Measurements from ENCODE around the gene TYSND1. TPM values are rescaled to one million over a fixed set of nuclear protein-coding genes. Genes with fewer than 3 reads are reported as not detected.

TYSND1 gene
- polyA plus RNA-seq, 3 donors, result 8.6 to 11.2 (median 11.2) TPM

DNA sequence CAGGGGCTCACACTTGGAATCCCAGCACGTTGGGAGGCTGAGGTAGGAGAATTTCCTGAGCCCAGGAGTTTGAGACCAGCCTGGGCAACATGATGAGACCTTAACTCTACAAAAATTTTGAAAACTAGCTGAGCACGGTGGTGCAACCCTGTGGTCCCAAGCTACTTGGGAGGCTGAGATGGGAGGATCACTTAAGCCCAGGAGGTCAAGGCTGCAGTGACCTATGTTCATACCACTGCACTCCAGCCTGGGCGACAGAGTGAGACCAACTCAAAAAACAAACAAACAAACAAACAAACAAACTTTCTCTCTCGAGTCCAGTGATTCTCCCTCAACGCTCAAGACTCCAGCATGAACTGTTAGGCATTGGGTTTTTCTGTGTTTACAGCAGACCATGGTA lies 2.0 kb upstream of the TYSND1 start:
- Mint-ChIP-seq H3K27me3 (ENCODE audit: low read depth in 3 of 3) (peaks cover 0 to 1% (median 0%) of the 10 kb centered on the region in 3 donors), H3K36me3 (peaks cover 39 to 60% of the 10 kb centered on the region in 2 donors), H3K4me3 (no peak overlapping the region), H3K27ac (no peak overlapping the region), H3K4me1 (peaks cover 17% of the 10 kb centered on the region), H3K9me3 (no peaks in the 10 kb centered on the region)
- no peak for TF ChIP-seq CTCF (IDR thresholded peaks at IDR 0.05)
- 100% methylated on average over 2 of the region's 5 CpGs for WGBS (ENCODE audit: insufficient coverage)
- Histone ChIP-seq H2AFZ (ENCODE audit: insufficient read depth, low read depth, low read length, poor library complexity, severe bottlenecking) (no peak overlapping the region), H3K9me3 (replicated peaks in 1 of 2; ENCODE audit: control insufficient read depth in 1 of 2, insufficient read depth in 1 of 2, low read length in 2 of 2) (no peaks in the 10 kb centered on the region), H3K79me2 (ENCODE audit: insufficient read depth, low read length) (peaks cover 35% of the 10 kb centered on the region), H3K27ac (ENCODE audit: low read depth in 1 of 2, low read length in 2 of 2) (no peak overlapping the region), H3K27me3 (ENCODE audit: control insufficient read depth in 2 of 2, insufficient read depth in 2 of 2, low read length in 2 of 2) (no peaks in the 10 kb centered on the region), H4K20me1 (ENCODE audit: insufficient read depth, low read length) (peaks cover 46% of the 10 kb centered on the region), H3K36me3 (replicated peaks in 1 of 2; ENCODE audit: control insufficient read depth in 1 of 2, insufficient read depth in 2 of 2, low read length in 2 of 2) (peaks cover 43 to 55% of the 10 kb centered on the region in 2 donors), H3K4me3 (replicated peaks in 1 of 3; ENCODE audit: low read depth in 2 of 3, low read length in 3 of 3) (no peak overlapping the region), H3K9ac (ENCODE audit: insufficient read depth, low read length, poor library complexity, severe bottlenecking) (no peak overlapping the region), H3K4me2 (replicated peaks; ENCODE audit: extremely low read depth, low read length, poor library complexity, severe bottlenecking) (no peak overlapping the region), H3K4me1 (ENCODE audit: control insufficient read depth in 1 of 2, insufficient read depth in 2 of 2, low read length in 2 of 2) (peaks cover 15 to 29% of the 10 kb centered on the region in 2 donors)
- intact Hi-C loops (cut with micrococcal nuclease), result loop anchor here in 1 of 2 donors (10.0 kb wide), 1 partner anchor 256 kb away; the partner anchor contains the start of gene EIF4EBP2
- no peak for DNase-seq

DNA sequence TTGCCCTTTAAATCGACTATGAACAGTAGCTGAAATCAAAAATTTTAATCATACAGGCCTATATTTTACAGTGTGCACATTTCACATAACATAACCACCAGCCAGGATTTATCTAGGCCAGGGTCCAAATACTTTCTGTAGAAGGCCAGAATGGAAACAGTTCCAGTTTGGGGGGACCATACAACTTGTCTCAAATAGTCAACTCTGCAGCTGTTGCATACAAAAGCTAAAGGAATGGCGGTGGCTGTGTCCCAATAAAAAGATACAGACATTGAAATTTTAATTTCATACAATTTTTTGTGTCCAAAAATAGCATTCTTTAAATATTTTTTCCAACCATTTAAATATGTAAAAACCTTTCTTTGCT lies 742 bp upstream of the TYSND1 start:
- peaks cover 0 to 3% (median 1%) of the 10 kb centered on the region in 3 donors for H3K27me3 Mint-ChIP-seq (ENCODE audit: low read depth in 3 of 3)
- 0% methylated on average over 1 of the region's 2 CpGs for WGBS (ENCODE audit: insufficient coverage)
- H3K4me1 ChIP-seq (ENCODE audit: control insufficient read depth in 1 of 2, insufficient read depth in 2 of 2, low read length in 2 of 2), result peaks cover 15 to 29% of the 10 kb centered on the region in 2 donors
- H3K79me2 ChIP-seq (ENCODE audit: insufficient read depth, low read length), result peaks cover 35% of the 10 kb centered on the region
- DNase-seq, result no peak
- H3K27ac Mint-ChIP-seq, result peak overlapping the region in 5 of 7 donors; percentile 86 to 97 (median 94)
- no peak for TF ChIP-seq CTCF (IDR thresholded peaks at IDR 0.05)
- peaks cover 31 to 42% of the 10 kb centered on the region in 2 donors for H3K36me3 ChIP-seq (replicated peaks in 1 of 2; ENCODE audit: control insufficient read depth in 1 of 2, insufficient read depth in 2 of 2, low read length in 2 of 2)
- H3K9me3 Mint-ChIP-seq, result no peaks in the 10 kb centered on the region
- H3K4me1 Mint-ChIP-seq, result peaks cover 17% of the 10 kb centered on the region
- H3K27ac ChIP-seq (ENCODE audit: low read depth in 1 of 2, low read length in 2 of 2), result peak overlapping the region in 1 of 2 donors; percentile 84
- peaks cover 42% of the 10 kb centered on the region for H4K20me1 ChIP-seq (ENCODE audit: insufficient read depth, low read length)
- peak overlapping the region; percentile 96 for H2AFZ ChIP-seq (ENCODE audit: insufficient read depth, low read depth, low read length, poor library complexity, severe bottlenecking)
- H3K36me3 Mint-ChIP-seq, result peaks cover 30 to 53% of the 10 kb centered on the region in 2 donors
- H3K9me3 ChIP-seq (replicated peaks in 1 of 2; ENCODE audit: control insufficient read depth in 1 of 2, insufficient read depth in 1 of 2, low read length in 2 of 2), result no peaks in the 10 kb centered on the region
- H3K4me3 Mint-ChIP-seq, result peak overlapping the region in 1 of 2 donors; percentile 86
- H3K4me3 ChIP-seq (replicated peaks in 1 of 3; ENCODE audit: low read depth in 2 of 3, low read length in 3 of 3), result peak overlapping the region in 2 of 3 experiments; percentile 68 to 81
- H3K9ac ChIP-seq (ENCODE audit: insufficient read depth, low read length, poor library complexity, severe bottlenecking), result peak overlapping the region; percentile 78
- peak overlapping the region; percentile 98 for H3K4me2 ChIP-seq (replicated peaks; ENCODE audit: extremely low read depth, low read length, poor library complexity, severe bottlenecking)
- no peaks in the 10 kb centered on the region for H3K27me3 ChIP-seq (ENCODE audit: control insufficient read depth in 2 of 2, insufficient read depth in 2 of 2, low read length in 2 of 2)
- intact Hi-C loops (cut with micrococcal nuclease), result loop anchor here (2.0 to 10.0 kb wide), 2 partner anchors 24 to 258 kb away; partner anchors contain the start of genes EIF4EBP2 (in 1 of the 2) and SAR1A (in 1 of the 2)
